PC-3 (cell line): ENCODE results near the gene TESK2.

Experiments
- CTCF ChIP-seq: fragments of 300-600 bp; sonication (generic); conservative IDR thresholded peaks from 2 replicates; pipeline ENCODE4 v1.5.1; 2017; ENCODE audit warnings: antibody characterized with exemption, low read depth, mild to moderate bottlenecking, low read length
- EZH2phosphoT487 ChIP-seq: fragments of 300-600 bp; sonication (generic); IDR thresholded peaks from 2 replicates; pipeline ENCODE4 v1.6.1; 2018; ENCODE audit warnings: mild to moderate bottlenecking, antibody characterized with exemption, low read length, borderline replicate concordance

- TF ChIP-seq CTCF (no peak), EZH2phosphoT487 (no peak)
These were observed 110.2 kb downstream of the TESK2 start for GRCh38 chr1:45380730-45381129.
